HG03521 (cell line): ENCODE measurements around the gene TBCD.
"Not testable (repeated sequence)": the region's sequence is repeated elsewhere in the genome, so short reads cannot be mapped to it uniquely, and the experiment has no call there.

Source experiments
- ATAC-seq: cut with Tn5 transposase; IDR thresholded peaks from one replicate; pipeline ENCODE4 v1.9.1; 2021; ENCODE audit warnings: mild to moderate bottlenecking, moderate library complexity; ENCODE audit not compliant: unreplicated experiment

The TBCD gene

GRCh38 chr17:82964851-82965341, 213.0 kb downstream of the TBCD start:
- ATAC-seq, result no peak

DNA sequence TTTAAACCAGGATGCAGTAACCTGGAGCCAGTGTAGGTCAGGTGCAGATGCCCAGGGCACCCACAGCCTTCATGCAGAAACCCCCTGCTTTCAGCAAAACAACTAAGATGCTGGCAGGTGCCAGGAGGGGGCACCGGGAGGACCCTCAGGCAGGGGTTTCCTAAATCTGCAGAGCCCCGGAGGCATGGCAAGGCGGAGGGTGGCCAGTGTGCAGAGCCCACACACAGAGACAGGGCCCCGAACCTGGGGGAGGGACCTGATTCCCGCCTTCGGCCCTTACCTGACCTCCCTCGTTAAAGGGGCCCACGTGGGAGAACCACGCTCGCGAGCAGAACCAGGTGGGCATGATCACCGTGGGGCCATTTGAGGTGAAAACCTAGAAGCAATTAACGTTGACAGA, 213.5 kb downstream of the TBCD start:
- no peak for ATAC-seq

DNA sequence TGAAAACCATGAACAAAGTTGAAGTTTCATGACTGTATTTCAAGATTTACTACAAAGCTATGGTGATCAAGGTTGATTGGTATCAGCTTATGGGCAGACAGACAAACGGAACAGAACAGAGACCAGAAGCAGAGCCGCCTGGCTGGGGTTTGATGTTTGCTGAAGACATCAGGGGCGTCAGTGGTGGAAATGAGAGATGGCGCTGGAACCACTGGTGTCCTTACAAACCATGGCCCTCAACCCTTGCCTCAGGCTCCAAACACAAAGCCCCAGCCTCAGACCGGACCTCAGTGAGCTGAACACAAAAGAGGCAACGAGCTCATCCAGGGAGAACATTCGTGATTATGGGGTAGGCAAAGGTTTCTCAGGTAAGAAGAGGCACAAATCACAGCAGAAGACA, 214.6 kb downstream of the TBCD start:
- ATAC-seq, result no peak

DNA sequence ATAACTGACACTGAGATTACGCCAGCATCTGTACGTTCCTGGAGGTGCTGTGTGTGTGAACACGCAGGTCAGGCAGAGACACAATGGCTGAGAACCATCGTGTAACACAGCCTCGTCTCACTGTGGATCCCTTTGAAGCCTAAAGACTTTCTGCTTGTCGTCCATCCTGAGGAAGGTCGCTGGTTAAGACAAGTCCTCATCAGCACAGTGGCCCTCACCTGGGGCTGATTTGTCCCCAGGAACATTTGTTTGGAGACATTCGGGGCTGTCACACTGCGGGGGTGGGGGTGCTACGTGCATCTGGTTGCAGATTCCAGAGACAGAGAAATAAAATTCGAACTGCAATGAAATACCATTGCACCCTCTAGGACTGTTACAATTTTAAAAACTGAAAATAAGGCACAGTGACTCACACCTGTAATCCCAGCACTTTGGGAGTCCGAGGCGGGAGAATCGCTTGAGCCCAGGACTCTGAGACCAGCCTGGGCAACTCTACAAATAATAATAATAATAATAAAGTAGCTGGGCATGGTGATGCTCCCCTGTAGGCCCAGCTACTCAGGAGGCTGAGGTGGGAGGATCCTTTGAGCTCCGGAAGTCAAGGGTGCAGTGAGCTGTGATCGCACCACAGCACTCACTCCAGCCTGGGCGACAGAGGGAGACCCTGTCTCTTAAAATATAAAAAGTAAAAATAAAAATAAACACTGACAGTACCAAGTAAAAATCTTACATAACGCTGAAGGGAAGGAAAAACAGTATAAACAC, 215.6 kb downstream of the TBCD start:
- ATAC-seq, result no peak

- ATAC-seq, result not testable (repeated sequence)
Measured at GRCh38 chr17:82968033-82968841, 216.4 kb downstream of the TBCD start.

- no peak for ATAC-seq
Measured at GRCh38 chr17:82970067-82970466, 218.2 kb downstream of the TBCD start.

- no peak for ATAC-seq
Measured at GRCh38 chr17:82970818-82971590, 219.1 kb downstream of the TBCD start.

DNA sequence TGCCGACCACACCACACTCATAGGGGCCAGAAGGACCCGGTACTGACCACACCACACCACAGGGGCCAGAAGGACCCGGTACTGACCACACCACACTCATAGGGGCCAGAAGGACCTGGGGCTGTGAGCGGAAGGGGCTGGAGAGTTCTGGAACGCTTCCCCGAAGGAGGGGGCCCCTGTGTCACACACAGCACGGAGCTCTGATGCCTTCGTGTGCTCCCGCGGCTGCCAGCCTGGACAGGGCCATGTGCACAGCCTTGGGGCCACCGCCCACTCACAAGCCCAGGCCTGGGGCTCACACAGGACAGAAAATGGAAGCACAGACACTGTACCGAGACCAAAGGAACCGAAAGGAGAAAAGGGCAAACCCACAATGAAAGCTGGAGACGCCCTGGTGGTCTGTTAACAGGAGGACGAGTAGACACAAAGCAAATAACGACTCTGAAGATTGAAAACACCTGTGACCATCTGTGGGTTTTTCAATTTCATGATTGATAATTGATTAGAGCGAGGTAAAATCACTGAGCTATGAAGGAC, 221.0 kb downstream of the TBCD start:
- no peak for ATAC-seq

DNA sequence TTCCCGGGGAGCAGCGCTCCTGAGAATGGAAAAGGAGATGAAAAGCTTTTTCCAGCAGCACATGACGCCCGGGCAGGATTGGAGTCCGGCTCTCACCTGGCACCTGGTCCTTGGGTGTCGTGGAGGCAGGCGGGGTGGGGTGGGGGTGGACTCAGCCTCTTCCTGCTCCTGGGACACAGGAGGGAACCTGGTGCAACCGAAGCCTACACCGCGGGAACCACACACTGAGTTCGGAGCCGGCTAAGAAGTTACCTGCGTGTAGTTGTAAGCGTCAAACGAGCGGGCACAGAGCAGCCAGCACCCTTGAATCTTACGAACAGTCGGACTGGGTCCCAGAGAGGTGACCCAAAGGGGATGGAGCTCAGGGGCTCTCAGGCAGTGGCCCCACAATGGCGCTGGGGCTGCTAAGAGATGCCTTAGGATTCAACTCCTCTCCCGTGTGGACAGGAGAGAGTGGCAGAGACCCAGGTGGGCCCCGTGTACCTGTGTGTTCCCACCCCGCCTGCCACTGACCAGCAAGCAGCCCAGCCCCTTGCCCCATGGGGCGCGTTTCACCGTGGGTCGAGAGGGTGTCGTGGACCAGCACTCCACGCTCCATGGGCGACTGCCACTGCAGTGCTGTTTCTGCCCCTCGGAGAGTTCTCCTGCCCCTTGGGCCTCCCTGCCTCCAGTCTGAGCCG, 221.7 kb downstream of the TBCD start:
- ATAC-seq, result no peak

DNA sequence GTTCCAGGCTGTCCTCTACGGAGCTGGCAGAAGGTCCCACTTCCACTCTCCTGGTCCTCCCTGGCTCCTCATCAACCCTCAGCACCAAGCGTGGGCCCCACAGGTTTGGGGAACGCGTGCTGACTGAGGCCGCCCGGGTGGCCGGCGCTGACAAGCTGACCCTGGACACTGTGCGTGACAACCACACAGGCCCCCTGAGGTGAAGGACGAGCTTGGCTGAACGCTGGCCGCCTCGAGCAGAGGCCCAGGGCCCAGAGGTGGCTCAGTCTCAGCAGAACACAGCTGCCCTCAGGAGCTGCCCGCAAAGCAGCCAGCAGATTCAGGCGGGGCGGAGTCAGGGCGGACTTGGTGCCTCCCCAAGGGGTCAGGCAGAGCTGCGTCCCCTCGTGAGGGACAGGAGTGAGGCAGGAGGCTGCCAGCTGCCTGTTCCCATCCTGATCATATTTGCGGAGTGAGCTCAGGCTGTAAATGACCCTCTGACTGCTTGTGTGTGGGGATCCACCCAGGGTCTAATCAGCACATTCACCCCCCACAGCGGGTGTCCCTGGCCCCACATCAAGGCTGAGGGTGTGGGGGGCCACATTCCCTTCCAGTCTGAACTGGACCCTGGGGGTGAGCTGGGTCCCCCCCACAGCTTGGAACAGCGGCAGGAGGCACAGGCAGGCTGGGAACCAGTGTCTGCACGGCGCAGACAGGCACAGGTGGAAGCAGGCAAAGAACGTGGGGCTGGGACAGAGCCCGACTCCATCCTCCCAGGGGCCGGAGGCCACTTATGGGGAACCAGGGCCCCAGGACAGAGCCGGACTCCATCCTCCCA, 222.5 kb downstream of the TBCD start:
- ATAC-seq, result no peak

GRCh38 chr17:82976982-82977488, 225.2 kb downstream of the TBCD start:
- ATAC-seq, result no peak

DNA sequence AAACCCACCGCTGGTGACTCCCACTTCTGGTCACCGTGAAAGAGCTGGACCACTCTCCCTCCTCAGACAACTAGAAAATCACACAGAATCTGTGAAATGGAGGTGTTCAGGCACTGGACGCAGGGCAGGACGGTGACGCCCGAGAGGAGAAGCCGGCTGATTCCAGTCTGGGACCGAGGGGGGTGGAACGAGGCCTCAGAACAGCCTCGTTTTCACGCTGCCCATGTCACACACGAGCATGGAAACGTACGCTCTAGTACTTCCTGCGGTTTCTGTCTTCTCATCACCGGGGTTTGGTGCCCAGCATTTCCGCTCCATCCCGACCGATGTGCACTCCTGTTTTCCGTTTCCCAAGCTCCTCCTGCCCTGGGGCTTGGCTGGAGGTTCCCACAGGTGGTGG, 225.7 kb downstream of the TBCD start:
- ATAC-seq, result no peak

GRCh38 chr17:82978765-82979349, 227.0 kb downstream of the TBCD start:
- no peak for ATAC-seq

GRCh38 chr17:82979718-82980117, 227.9 kb downstream of the TBCD start:
- no peak for ATAC-seq

- no peak for ATAC-seq
Measured at GRCh38 chr17:82980632-82981031, 228.8 kb downstream of the TBCD start.

DNA sequence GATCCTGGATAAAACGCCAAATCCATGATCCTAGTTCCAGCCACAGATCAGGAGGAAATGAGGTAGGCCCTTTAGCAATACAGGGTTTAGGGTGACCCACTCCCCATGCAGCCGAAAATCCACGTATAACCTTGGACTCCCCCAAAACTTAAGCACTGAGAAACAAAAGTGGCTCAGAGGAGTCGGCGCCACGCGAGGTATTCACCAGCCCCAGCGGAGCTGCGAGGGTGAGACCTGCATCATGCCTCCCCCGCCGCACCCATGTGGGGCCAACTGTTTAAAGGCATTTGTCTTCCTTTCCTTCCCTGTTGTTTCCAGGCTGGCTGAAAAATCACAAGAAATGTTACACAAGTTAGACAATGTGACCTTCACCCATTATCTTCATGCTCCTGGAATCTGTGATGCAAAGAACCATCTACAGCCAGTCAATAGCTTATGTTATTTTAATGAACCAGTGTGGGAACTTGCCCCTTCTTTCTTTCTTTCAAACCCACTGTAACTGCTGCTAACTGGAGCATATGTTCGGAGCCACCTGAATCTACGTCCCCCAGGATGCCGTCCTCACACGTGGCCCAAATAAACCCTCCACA, 229.4 kb downstream of the TBCD start:
- no peak for ATAC-seq

DNA sequence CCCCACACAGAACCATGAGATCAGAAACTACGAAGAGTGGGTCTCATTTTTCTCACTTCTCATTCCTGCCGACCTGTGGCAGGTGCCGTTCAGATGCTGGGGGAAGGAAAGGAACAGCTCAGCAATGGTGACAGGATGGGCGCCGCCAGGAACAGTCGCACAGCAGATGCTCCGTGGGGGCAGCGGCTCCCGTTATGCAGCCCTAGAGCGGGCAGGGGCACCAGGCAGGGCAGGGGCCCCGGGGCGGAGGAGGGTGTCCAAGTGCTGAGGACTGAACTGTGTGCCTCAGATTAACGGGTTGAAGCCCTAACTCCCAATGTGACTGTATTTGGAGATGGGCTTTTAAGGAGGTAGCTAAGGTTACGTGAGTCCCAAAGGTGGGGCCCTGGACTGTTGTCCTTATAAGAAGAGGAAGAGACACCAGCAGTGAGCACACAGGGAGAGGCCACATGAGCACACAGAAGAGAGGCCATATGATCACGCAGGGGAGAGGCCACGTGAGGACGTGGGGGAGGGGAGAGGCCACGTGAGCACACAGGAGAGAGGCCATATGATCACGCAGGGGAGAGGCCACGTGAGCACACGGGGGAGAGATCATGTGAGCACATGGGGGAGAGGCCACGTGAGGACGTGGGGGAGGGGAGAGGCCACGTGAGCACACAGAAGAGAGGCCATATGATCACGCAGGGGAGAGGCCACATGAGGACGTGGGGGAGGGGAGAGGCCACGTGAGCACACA, 231.8 kb downstream of the TBCD start:
- no peak for ATAC-seq

DNA sequence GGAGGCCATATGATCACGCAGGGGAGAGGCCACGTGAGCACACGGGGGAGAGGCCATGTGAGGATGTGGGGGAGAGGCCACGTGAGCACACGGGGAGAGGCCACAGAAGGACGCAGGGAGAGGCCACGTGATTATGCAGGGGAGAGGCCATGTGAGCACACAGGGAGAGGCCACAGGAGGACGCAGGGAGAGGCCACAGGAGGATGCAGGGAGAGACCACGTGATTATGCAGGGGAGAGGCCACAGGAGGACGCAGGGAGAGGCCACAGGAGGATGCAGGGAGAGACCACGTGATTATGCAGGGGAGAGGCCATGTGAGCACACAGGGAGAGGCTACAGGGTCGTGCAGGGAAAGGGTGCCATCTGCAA, 232.4 kb downstream of the TBCD start:
- ATAC-seq, result not testable (repeated sequence)
